Measurements from ENCODE around the gene IMPA2.

IMPA2 gene

GRCh38 chr18:12010187-12010802, 29.0 kb downstream of the IMPA2 start:
- H3K4me3 ChIP-seq (ENCODE audit: low read depth, low read length) = no peak overlapping the region
- no peak for TF ChIP-seq CTCF (IDR thresholded peaks at IDR 0.05; ENCODE audit: borderline replicate concordance, insufficient read depth, low read depth, low read length)

- H3K4me3 ChIP-seq (ENCODE audit: low read depth, low read length) = no peak overlapping the region
- TF ChIP-seq CTCF (IDR thresholded peaks at IDR 0.05; ENCODE audit: borderline replicate concordance, insufficient read depth, low read depth, low read length) = no peak
Observed at GRCh38 chr18:12011199-12011956, 30.1 kb downstream of the IMPA2 start.

GRCh38 chr18:12011957-12012549, 30.7 kb downstream of the IMPA2 start:
- TF ChIP-seq CTCF (IDR thresholded peaks at IDR 0.05; ENCODE audit: borderline replicate concordance, insufficient read depth, low read depth, low read length) = no peak
- no peak overlapping the region for H3K4me3 ChIP-seq (ENCODE audit: low read depth, low read length)

GRCh38 chr18:12012697-12013096, 31.4 kb downstream of the IMPA2 start:
- H3K4me3 ChIP-seq (ENCODE audit: low read depth, low read length) = no peak overlapping the region
- TF ChIP-seq CTCF (IDR thresholded peaks at IDR 0.05; ENCODE audit: borderline replicate concordance, insufficient read depth, low read depth, low read length) = no peak

GRCh38 chr18:12013186-12013916, 32.0 kb downstream of the IMPA2 start:
- no peak for TF ChIP-seq CTCF (IDR thresholded peaks at IDR 0.05; ENCODE audit: borderline replicate concordance, insufficient read depth, low read depth, low read length)
- H3K4me3 ChIP-seq (ENCODE audit: low read depth, low read length) = no peak overlapping the region

- H3K4me3 ChIP-seq (ENCODE audit: low read depth, low read length) = no peak overlapping the region
- no peak for TF ChIP-seq CTCF (IDR thresholded peaks at IDR 0.05; ENCODE audit: borderline replicate concordance, insufficient read depth, low read depth, low read length)
Observed at GRCh38 chr18:12014086-12014485, 32.8 kb downstream of the IMPA2 start.

Data from GM12875 (cell line).